Measurements from ENCODE around the gene COPS3.

- TF ChIP-seq CTCF (IDR thresholded peaks at IDR 0.05) = no peak
- TF ChIP-seq POLR2A (IDR thresholded peaks at IDR 0.05) = no peak
Observed at GRCh38 chr17:17203173-17203730, 77.8 kb downstream of the COPS3 start.
